ENCODE measurements around the gene SUFU. TPM values are rescaled to one million over a fixed set of nuclear protein-coding genes. Genes with fewer than 3 reads are reported as not detected.

SUFU gene
- total and polyA plus RNA-seq, 2 of the 4 experiments (the other 2 are of a cell fraction) = 2.2 to 11.0 TPM

- CTCF ChIA-PET = no interaction called here
- in situ Hi-C loops (cut with MboI; ENCODE audit: low sequenced_read_pairs) = no loop called here
- ATAC-seq (ENCODE audit: low read depth) = peak; percentile 28; the same call in 1 of the 2 replicates
Observed at GRCh38 chr10:102616066-102616770, 112.4 kb downstream of the SUFU start.

More at GRCh38 chr10:102616066-102616770, 112.4 kb downstream of the SUFU start:
- 0 out of 2 replicates have a peak overlapping the region, but pooled peaks have one; percentile 17 for H3K14ac ChIP-seq (replicated peaks; ENCODE audit: low read depth, low read length)
- dilution Hi-C loops (cut with HindIII; ENCODE audit: low sequenced_read_pairs, unreplicated experiment) = no loop called here
- H2AK5ac ChIP-seq (ENCODE audit: low read depth, low read length) = no peak overlapping the region
- no peak overlapping the region for H4K5ac ChIP-seq (ENCODE audit: low read depth, low read length)
- intact Hi-C loops (cut with micrococcal nuclease) = no loop called here
- no peak overlapping the region for H2BK120ac ChIP-seq (ENCODE audit: low read depth, low read length)
- H3K27me3 ChIP-seq (ENCODE audit: control insufficient read depth, insufficient read depth, low read length) = no peaks in the 10 kb centered on the region
- no CpG with 5 or more reads among the region's 1 CpG for WGBS, 2 experiments (ENCODE audit: extremely low coverage in 2 of 2, insufficient read length in 1 of 2)
- TF ChIP-seq RAD21 (IDR thresholded peaks at IDR 0.05; ENCODE audit: low read length) = no peak
- TF ChIP-seq POLR2A (IDR thresholded peaks at IDR 0.05; ENCODE audit: low read depth, low read length) = no peak
- no peak for TF ChIP-seq RCOR1 (IDR thresholded peaks at IDR 0.05; ENCODE audit: insufficient replicate concordance, low read length)
- no peak for TF ChIP-seq RFX5 (IDR thresholded peaks at IDR 0.05; ENCODE audit: low read depth, low read length)
- TF ChIP-seq MXI1 (IDR thresholded peaks at IDR 0.05; ENCODE audit: borderline replicate concordance, low read depth, low read length) = no peak
- no peak for TF ChIP-seq CHD1 (IDR thresholded peaks at IDR 0.05; ENCODE audit: low read depth, low read length)
- TF ChIP-seq MAZ (IDR thresholded peaks at IDR 0.05; ENCODE audit: borderline replicate concordance, low read depth, low read length) = no peak
- TF ChIP-seq CTCF (conservative IDR thresholded peaks at IDR 0.05; ENCODE audit: low read depth, low read length) = no peak
- TF ChIP-seq FOS (IDR thresholded peaks at IDR 0.05; ENCODE audit: low read depth, low read length) = no peak
- TF ChIP-seq SMC3 (IDR thresholded peaks at IDR 0.05; ENCODE audit: low read depth, low read length) = no peak
- no peak for TF ChIP-seq MAFK (IDR thresholded peaks at IDR 0.05; ENCODE audit: low read depth, low read length)
- TF ChIP-seq ELK1 (IDR thresholded peaks at IDR 0.05; ENCODE audit: borderline replicate concordance, low read depth, low read length) = no peak
- no peak for TF ChIP-seq CEBPB (IDR thresholded peaks at IDR 0.05; ENCODE audit: low read depth, low read length)
- TF ChIP-seq USF2 (IDR thresholded peaks at IDR 0.05; ENCODE audit: low read depth, low read length) = no peak
- TF ChIP-seq NFE2L2 (IDR thresholded peaks at IDR 0.05; ENCODE audit: low read depth, low read length) = no peak
- TF ChIP-seq BHLHE40 (IDR thresholded peaks at IDR 0.05; ENCODE audit: low read depth, low read length) = no peak
- no peak overlapping the region for H2BK15ac ChIP-seq (ENCODE audit: low read depth, low read length)
- peaks cover 0 to 21% of the 10 kb centered on the region in 2 experiments; a peak in 1 of 4 replicates for H3K79me1 ChIP-seq (ENCODE audit: low read depth in 1 of 2, low read length in 2 of 2)
- peaks cover 21% of the 10 kb centered on the region for H3K9me1 ChIP-seq (ENCODE audit: insufficient read depth, low read length)
- H4K91ac ChIP-seq (ENCODE audit: insufficient read depth, low read depth, low read length) = no peak overlapping the region
- no peak overlapping the region for H3K4ac ChIP-seq (ENCODE audit: low read depth, low read length)
- BruUV-seq (replicated peaks) = no TSS peak
- H2AK9ac ChIP-seq (replicated peaks; ENCODE audit: low read depth, low read length, poor library complexity) = no peak overlapping the region
- H3K4me1 ChIP-seq (ENCODE audit: control insufficient read depth, insufficient read depth, low read length) = peaks cover 28% of the 10 kb centered on the region
- H3K23ac ChIP-seq (ENCODE audit: low read depth, low read length) = no peak overlapping the region
- no peak overlapping the region for H3K27ac ChIP-seq (ENCODE audit: insufficient read depth, low read length)
- H2AFZ ChIP-seq (replicated peaks; ENCODE audit: low read length, poor library complexity) = peak overlapping the region; percentile 24
- H3K9me3 ChIP-seq (ENCODE audit: control insufficient read depth, insufficient read depth, low read length) = no peaks in the 10 kb centered on the region
- no peak overlapping the region for H3K18ac ChIP-seq (ENCODE audit: low read depth, low read length)
- 0 out of 4 replicates have a peak overlapping the region, but pooled peaks of 1 of the 2 experiments have one; percentile 8 for H4K8ac ChIP-seq (ENCODE audit: low read depth in 2 of 2, low read length in 2 of 2)
- POLR2A ChIA-PET (ENCODE audit: unreplicated experiment) = no interaction called here
- no peak overlapping the region for H3K4me2 ChIP-seq (ENCODE audit: low read depth, low read length)
- no peak overlapping the region for H3K4me3 ChIP-seq (ENCODE audit: insufficient read depth, low read depth, low read length)
- no peak overlapping the region for H3K56ac ChIP-seq (ENCODE audit: extremely low read depth, insufficient read depth, low read length)
- H4K20me1 ChIP-seq (ENCODE audit: insufficient read depth, low read length) = no peaks in the 10 kb centered on the region
- no peak overlapping the region for H2BK20ac ChIP-seq (ENCODE audit: low read depth, low read length)
- no peak overlapping the region for H2BK5ac ChIP-seq (ENCODE audit: low read depth, low read length, poor library complexity, severe bottlenecking)
- no peak for DNase-seq
- H3K9ac ChIP-seq (ENCODE audit: low read depth, low read length) = no peak overlapping the region
- peaks cover 34% of the 10 kb centered on the region for H3K36me3 ChIP-seq (ENCODE audit: control insufficient read depth, insufficient read depth, low read length)

Measured in IMR-90 (cell line).